Renal pelvis (tissue), 4 donors: Measurements from ENCODE around the gene DNER. TPM values are rescaled to one million over a fixed set of nuclear protein-coding genes. Genes with fewer than 3 reads are reported as not detected.
"Not testable (repeated sequence)": the region's sequence is repeated elsewhere in the genome, so short reads cannot be mapped to it uniquely, and the experiment has no call there.

ENCODE experiments used
- DNase-seq: peaks from one replicate; pipeline ENCODE4 v3.0.0-alpha.2; 2013
- polyA plus RNA-seq, 3 donors: library from polyadenylated mRNA; unstranded; fragments of 120-200 nt; gene quantifications; one replicate each; pipeline ENCODE4 v1.2.1, GENCODE V29; 2013; ENCODE audit not compliant: insufficient read length in 3 of 3

DNER gene
- polyA plus RNA-seq, 3 donors, result 56.5 to 61.6 (median 58.5) TPM

DNA sequence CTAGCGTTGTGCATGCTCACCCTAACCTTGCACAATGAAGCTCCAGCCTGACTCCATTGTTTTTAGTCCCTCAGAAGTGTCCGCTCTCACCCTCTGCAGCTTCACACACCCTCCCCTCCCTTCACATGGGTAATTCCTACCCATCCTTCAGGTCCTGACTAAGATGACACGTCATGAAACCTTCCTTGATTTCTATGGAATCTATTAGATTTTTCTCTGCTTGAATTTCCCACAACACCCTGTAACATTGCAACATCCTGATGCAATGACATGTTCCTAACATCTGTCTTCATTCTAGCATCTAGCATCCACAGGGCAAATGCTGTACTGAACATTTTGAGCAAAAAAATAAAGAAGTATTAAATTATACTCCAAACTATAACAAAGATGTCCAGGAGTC is 366.2 kb downstream of the DNER start:
- DNase-seq, result no peak

DNA sequence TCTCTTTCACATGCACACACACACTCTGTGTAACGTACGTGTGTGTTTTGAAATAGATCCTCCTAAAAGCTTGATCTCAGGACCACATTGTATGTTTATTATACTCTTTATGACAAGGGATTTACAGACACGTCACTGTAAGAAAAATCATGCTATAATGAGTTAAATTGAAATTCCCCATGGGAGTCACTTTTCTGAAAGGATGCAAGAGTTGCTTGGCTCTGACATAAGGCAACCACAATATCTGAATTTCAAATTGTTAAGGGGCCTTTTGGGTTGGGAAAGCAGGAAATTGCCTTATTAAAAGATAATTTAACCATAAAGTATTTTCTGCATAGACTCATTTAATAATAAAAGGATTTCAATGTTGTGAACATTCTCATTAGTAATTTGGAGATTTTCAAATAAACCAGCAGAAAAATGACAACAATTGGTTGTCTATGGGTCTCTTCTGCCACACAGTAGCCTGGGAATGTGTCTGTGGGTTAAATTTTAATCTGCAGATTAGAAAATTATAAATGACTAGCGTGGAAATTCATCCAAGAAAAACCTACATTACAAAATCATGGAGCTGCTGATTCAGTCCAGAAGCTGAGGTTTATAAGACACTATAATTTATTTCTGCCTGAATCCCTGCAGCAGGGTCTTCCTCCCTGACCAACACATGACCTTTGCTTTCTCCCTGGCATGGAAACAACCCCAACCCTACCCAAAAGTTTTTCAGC is 367.4 kb downstream of the DNER start:
- DNase-seq, result no peak

DNA sequence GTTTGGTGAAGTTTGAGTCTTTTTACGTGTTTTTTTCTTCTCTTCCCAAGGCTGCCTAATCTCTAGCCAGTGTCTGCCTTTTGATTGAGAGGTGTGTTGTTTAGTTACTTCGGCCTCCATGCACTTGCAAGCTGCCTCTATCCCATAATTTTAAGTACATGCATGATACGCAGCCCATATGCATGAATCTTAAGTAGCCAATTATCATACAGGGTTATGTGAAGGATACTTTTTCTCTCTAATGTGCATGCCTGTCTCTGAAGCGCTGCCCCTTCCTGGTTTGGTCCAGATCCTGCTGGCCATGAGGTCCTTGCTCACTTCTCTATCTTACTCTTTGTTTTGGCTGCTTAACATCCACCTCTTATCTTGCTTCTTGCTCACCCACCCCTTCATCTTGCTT is 369.4 kb downstream of the DNER start:
- DNase-seq, result no peak

DNA sequence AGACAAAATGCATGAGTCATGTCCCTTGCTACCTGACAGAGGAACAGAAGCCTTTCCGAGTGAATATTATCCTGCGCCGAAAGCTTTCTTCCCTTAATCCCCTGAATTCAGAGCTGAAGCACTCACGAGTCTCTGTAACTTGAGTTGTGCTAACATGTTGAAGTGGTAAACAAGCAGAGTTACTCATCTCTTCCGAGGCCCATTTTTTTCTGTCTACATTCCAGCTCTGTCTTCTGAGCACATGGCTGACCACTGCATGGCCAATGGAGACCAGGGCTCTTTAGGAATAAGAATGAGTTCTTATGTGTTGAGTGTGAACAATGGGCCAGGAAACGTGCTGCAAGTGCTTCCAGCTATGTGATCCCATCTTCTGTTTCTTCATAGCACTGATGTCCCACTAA is 370.2 kb downstream of the DNER start:
- DNase-seq, result no peak

DNA sequence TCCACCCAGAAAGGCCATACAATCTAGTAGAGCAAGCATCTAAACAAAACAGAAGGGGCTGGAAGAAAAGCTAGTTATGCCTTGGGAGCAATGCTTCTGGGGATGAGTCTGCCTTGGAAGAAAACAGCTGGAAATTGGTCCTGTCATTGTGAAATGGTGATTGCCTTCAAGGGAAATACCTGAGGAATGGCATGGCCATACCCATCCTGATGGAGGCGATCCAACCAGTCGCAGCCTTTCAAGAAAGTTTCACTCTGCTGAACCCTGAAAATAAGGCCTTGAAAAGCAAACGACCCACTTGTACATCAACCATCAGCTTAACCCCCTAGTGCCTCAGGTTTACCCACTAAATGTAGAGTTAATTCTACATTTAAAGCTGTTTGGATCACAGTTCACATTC is 370.7 kb downstream of the DNER start:
- no peak for DNase-seq

DNA sequence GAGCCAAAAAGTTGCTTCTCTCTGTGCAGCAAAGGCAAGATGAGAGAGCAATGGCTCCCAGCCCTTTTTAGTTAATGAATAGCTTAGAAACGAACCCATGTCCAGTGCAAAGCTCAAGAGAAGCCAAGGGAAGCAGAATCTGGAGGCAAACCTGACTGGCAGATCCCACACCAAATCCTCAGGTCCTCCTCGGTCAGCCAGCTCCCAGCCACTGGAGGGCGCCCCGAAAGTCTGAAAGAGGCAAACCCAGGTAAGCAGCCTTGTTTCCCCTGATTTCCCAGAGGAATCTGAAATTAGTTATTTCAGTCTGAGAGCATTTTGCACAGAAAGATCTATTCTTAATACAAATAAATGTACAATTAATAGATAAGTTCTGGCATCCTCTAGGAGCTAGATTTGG is 372.0 kb downstream of the DNER start:
- no peak for DNase-seq

DNA sequence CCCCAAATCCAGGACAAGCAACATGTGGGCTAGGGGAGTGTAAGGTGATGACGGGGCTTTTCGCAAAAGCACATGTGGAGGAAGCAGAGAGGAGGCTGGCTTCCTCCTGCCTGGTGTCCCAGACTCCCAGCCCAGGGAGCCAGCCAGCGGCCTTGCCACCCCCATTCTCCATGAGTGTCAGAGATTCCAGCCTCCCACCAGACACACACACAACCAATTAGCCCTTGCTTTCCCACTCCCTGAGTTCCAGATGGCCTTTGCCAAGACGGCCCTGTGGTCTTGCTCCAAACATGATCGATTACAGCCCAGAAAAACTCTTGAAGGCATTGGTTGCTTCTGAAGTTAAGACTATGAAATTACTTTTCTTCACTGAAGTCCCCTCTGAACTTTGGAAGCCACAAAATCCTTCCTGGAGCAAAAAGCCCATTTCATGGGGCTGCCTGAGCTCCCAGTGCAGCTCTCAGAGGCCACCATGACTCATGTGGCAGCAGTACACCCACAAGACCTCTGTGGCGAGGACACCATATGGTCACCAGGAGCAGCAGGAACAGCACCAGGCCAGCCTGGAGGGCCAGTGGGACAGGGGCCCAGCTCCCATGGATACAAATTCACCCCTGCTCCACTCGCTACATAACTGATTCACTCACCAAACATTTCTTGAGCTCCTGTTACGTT is 374.1 kb downstream of the DNER start:
- no peak for DNase-seq

DNA sequence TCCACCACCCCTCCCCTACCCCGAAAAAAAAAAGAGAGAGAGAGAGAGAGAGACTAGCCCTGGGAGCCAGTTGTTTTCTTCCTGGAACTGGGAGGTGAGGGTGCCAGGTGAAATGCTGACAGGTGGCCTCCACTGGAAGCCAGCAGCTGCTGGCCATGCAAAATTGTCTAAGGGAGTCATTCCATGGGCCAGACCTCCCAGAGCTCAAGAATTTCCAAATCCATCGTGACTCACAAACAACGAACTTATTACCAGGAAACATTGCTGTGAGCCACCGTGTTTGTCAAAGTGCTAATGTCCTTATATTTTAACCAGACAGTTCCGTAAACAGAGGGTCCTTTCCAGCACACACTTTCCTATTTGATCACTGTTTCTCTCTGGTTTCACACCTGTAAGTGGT is 374.7 kb downstream of the DNER start:
- no peak for DNase-seq

DNA sequence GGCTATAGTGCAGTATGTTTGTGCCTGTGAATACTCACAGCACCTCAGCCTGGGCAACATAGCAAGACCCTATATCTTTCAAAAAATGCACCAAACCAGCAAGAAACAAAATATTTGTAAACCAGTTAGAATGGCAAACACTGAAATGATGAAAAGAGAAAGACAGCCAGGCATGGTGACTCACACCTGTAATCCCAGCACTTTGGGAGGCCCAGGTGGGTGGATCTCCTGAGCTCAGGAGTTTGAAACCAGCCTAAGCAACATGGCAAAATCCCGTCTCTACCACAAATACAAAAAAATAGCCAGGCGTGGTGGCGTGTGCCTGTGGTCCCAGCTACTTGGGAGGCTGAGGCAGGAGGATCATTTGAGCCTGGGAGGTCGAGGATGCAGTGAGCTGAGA is 375.2 kb downstream of the DNER start:
- DNase-seq, result not testable (repeated sequence)

DNA sequence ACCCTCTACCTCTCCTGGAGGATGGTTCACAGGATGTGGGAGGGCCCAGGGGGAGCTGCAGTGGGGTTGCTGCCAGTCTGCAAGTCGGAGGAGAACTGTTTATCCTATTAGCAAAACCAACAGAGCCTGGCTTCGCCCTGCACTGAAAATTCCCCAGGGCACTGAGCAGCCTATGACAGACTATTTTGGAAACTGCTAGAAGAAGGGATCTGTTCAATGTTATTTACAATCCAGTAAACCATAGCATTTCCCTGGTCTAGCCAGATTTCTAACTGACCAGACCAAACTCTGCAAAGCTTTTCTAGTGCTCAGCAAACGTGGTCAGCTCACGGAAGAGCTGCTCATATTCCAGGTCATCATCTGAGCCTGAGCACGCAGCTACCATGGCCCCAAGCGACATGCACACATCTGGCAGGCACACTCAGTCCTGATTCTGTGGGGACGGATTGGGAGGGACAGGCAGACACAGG is 378.4 kb downstream of the DNER start:
- DNase-seq, result no peak

DNA sequence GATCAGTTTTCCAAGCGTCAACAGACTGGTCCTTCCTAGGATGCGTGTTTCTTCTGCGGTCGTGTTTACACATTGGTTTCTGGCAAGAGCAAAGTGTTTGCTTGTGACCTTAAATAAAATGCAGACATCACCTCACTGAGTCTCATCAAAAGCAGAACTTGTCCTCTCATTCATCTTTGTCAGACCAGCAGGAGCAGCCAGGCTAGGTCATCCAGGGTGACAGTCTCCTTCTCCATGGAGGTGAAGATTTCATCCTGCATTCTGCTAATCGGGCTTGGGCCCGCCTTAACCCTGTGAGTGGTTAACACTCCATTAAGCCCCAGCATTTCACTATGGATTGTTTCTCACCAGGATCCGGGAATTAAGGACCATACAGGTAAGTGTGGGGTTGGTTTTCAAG is 379.0 kb downstream of the DNER start:
- DNase-seq, result no peak

DNA sequence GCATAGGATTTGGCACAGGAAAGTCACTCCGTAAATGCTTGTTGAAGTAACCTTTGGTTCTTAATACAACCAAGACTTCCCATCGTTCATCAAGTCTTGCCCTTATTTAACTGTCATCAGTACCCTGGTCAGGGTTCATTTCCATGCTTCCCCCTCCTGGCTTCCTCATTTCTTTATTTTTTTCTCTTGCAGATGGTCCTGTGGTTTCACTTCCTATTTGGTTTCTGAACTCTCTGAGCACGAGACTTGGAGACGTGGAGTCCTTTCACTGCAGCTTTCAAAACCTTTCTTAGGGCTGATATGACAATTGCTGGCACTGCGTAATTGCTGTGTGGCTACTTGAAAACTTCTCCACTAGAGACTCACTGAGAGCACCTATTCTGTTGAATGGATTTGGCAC is 383.4 kb downstream of the DNER start:
- no peak for DNase-seq

DNA sequence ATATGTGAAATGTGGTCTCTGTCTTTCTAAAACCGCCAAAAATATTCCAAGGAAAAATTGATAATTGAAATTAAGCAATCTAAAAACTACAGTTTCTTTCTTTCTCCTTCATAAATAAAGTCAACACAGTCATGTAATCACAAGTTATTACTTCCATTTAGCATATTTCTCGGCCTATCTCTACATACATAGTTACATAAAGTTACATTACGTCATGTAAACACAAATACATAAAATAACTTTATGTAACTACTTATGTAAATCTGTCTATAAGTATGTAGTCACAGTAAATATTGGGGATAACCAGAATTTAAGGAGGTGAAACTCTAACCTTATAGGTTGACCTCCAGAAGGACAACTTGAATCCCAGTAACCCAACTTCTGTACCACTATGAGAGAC is 394.8 kb downstream of the DNER start:
- DNase-seq, result no peak

DNA sequence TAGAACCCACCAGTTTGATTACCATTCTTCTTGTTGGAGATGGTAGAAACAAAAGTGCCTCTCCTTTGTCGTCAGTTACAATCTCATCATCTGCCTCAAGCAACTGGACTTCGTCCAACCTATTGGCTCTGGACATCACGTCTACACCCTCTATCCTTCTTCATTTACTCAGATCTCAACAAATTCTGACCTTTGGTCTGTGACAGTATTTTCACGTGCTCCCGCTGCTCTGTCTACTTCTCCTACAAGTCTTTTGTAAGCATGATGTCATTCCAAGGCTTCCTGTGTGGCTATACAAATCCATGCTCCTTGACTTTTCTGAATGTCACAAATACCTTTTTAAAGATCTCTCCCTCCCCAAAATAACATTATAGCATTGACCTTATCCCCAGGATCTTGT is 400.2 kb downstream of the DNER start:
- no peak for DNase-seq

DNA sequence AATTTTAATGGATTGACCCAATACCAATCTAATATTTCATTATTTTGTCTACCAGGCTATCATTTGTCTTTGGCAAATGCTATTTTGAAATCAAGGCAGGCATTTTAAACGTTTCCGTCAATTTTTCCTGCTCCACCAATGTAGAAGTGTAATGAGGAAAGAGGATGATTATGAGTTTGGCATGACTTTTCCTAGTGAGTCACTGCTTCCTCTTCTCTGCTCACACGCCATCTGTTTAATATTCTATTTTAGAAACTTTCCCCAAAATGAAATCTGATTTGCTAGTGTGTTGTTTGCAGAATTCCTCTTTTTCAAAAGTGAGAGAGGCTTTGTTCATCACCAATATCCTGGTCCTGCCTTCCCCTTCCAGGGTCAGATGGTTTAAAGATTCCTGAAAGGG is 400.8 kb downstream of the DNER start:
- DNase-seq, result no peak

Other genes with a start within 250 kb of the DNER start
- 100 to 1,000 TPM; 173 to 209 (median 182) TPM for gene TRIP12, start 207.5 kb upstream of the DNER start, polyA plus RNA-seq
- 1 to 10 TPM; 5.9 to 7.8 (median 7.3) TPM for gene FBXO36, start 207.9 kb upstream of the DNER start, polyA plus RNA-seq